Breast epithelium (tissue), 3 donors: Measurements from ENCODE around the gene PARD3B.

Experiments
- CTCF ChIP-seq, 3 donors: fragments of 450-650 bp; IDR thresholded peaks; one replicate each; pipeline ENCODE4 v1.5.1; 2016 to 2017; ENCODE audit warnings: antibody characterized with exemption in 3 of 3, mild to moderate bottlenecking in 3 of 3, moderate library complexity in 3 of 3
- POLR2A ChIP-seq: fragments of 450-650 bp; IDR thresholded peaks from one replicate; pipeline ENCODE4 v1.6.1; 2016; ENCODE audit warnings: antibody characterized with exemption, mild to moderate bottlenecking, moderate library complexity

GRCh38 chr2:205361970-205362369 lies 816.7 kb downstream of the PARD3B start:
- TF ChIP-seq CTCF (IDR thresholded peaks at IDR 0.05) (no peak), POLR2A (no peak)
